GM21737 (cell line): ENCODE measurements around the gene SPTLC2.
"Not testable (repeated sequence)": the region's sequence is repeated elsewhere in the genome, so short reads cannot be mapped to it uniquely, and the experiment has no call there.

ENCODE experiments used
- ATAC-seq: cut with Tn5 transposase; IDR thresholded peaks from one replicate; pipeline ENCODE4 v1.9.1; 2021; ENCODE audit warnings: mild to moderate bottlenecking, moderate library complexity; ENCODE audit not compliant: unreplicated experiment

Gene SPTLC2

DNA sequence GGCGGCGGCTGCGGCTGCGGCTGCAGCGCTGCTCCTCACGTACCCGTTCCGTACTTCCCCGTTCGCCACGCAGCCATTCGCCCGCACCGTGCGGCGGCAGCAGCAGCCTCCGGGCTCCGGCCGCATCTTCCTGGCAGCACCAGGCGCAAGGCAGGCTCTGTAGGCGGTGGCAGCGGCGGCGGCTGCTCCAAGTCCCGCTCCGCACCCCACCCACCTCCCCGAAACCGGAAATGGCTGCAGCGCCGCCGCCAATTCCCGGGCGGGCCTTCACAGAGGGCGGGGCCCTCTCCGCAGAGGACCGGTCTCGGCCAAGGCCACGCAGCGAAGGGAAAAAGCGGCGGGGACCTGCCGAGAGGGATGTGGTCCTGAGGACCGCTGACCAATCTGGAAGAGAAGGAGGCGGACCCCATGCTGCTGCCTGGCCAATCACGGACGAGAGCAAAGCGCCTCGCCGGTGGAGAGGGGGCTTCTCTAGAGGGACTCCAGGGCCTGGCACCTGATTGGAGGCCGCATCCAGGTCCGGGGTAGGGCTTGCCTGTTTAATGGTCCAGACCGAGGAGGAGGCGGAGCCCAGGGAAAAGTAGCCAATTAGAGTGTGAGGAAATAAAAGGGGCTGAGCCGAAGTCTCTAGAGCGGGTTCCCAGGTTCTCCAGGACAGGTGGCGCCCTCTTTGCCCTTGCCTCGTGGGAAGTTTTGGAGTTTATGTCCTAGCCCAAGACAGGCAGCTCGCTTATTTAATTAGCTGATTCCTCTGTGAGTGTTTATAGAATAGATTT, at the start of gene SPTLC2:
Gene SPTLC2 (minus strand): TSS at position 184 of the 776 bp plus-strand sequence. CDS start 58 bp downstream, at position 126.
- peak; percentile 94 for ATAC-seq

GRCh38 chr14:77663293-77663692, 46.9 kb upstream of the SPTLC2 start:
- ATAC-seq = no peak

DNA sequence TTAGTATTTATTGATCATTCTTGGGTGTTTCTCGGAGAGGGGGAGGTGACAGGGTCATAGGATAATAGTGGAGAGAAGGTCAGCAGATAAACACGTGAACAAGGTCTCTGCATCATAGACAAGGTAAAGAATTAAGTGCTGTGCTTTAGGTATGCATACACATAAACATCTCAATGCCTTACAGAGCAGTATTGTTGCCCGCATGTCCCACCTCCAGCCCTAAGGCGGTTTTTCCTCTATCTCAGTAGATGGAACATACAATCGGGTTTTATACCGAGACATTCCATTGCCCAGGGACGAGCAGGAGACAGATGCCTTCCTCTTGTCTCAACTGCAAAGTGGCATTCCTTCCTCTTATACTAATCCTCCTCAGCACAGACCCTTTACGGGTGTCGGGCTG, 45.1 kb upstream of the SPTLC2 start:
- ATAC-seq = not testable (repeated sequence)

DNA sequence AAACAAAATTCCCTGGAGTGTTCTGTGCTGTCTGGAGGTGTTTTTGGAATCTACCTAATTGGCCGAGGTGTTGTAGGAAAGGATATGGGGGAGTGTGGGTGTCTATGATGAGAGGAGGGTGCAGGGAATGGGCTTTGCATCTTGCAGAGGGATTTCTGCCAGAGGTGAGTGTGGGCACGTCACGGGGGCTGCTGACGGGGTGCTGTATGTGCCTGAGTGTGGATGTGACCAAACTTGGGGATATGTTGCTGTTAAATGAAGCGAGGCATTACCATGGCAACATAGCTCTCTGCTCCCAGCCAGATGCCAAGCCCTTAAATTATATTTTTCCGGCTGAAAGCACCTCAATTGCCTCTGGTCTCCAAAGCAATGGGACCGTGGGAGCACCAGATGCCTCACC, 44.3 kb upstream of the SPTLC2 start:
- no peak for ATAC-seq

DNA sequence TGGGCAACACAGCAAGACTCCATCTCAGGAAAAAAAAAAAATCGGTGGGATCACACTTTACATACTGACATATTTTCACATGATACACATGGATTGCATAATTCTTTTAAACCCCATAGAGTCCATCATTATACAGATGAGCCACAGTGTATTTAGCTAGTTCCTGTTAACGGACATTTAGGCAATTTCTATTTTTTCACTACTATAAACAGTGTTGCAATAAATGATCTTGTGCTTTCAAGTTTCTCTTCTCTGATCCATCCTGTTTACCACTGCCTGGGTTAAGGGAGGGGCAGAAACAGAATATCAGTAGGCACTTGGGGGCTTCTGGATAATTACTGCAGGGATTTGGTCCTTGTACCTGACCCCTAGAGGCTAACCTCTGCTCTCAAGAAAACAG, 43.4 kb upstream of the SPTLC2 start:
- ATAC-seq = no peak

DNA sequence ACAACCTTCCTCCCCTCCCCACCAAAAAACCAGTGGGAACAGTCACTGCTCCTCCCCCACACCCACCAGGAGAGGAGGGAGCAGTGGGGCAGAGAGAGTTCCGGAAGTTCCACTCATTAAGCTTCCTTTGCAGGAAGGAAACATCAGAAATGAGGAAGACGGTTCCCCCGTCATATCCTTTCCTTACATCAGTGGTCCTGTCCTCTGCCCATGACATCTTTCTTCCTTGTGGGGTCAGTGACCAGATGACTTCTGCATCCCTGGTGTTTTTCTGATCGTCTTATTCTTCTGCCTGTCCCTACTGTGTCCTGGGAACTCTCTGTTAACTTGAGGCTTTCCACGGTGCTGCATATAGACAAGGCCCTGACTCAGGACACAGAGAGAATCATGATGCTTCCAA, 40.8 kb upstream of the SPTLC2 start:
- no peak for ATAC-seq

GRCh38 chr14:77654001-77654441, 37.6 kb upstream of the SPTLC2 start:
- no peak for ATAC-seq

GRCh38 chr14:77649326-77649725, 32.9 kb upstream of the SPTLC2 start:
- no peak for ATAC-seq

DNA sequence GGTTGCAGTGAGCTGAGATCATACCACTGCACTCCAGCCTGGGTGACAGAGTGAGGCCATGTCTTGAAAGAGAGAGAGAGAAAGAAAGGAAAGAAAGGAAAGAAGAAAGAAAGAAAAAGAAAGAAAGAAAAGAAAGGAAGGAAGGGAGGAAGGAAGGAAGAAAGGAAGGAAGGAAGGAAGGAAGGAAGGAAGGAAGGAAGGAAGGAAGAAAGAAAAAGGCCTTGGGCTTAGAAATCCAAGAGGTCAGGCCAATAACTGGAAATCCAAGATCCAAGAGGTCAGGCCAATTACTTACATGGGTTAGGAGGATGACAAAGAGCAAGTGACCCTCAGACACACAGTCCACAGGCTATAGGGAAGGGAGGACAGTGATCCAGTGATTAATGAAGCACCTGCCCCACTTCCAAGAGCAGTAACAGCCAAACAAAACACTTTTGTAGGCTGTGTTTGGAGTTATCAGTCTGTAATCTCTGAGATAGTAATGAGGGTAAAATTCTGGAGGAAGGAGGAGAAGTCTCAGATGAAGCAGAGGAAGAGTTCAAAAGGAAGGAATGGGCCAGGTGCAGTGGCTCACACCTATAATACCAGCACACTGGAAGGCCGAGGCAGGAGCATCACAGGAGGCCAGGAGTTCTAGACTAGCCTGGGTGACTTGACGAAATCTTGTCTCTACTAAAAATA, 32.2 kb upstream of the SPTLC2 start:
- ATAC-seq = no peak

DNA sequence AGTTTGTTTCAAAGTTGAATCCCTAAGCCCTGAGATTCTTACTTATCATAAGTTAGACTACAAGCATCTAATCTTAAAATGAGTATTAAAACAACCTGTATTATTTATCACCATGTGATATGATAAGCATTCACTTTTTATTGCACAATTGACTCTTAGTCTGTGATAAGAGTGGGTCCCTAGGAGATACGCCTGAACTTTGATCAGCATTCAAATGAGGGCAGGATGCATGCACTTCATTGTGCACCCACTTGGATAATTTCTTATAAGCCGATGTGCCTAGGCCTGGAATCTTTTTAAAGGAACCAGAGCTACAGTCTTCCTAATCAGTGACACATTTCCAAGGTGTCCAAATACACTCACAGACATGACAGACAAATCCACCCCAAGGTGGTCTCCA, 31.4 kb upstream of the SPTLC2 start:
- no peak for ATAC-seq

GRCh38 chr14:77646907-77647306, 30.5 kb upstream of the SPTLC2 start:
- no peak for ATAC-seq

GRCh38 chr14:77645520-77646230, 29.2 kb upstream of the SPTLC2 start:
- ATAC-seq = no peak

- no peak for ATAC-seq
Measured at GRCh38 chr14:77642407-77642806, 26.0 kb upstream of the SPTLC2 start.

- ATAC-seq = no peak
Measured at GRCh38 chr14:77641534-77642341, 25.3 kb upstream of the SPTLC2 start.

GRCh38 chr14:77640756-77641533, 24.5 kb upstream of the SPTLC2 start:
- no peak for ATAC-seq

- no peak for ATAC-seq
Measured at GRCh38 chr14:77638771-77639171, 22.3 kb upstream of the SPTLC2 start.

DNA sequence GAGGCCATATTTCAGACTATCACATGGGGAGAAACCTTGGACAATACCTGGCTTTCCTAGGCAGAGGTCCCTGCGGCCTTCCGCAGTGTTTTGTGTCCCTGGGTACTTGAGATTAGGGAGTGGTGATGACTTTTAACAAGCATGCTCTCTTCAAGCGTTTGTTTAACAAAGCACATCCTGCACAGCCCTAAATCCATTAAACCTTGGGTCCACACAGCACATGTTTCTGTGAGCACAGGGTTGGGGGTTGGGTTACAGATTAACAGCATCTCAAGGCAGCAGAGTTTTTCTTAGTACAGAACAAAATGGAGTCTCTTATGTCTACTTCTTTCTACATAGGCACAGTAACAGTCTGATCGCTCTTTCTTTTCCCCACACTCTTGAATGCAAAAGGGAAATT, 19.4 kb upstream of the SPTLC2 start:
- ATAC-seq = not testable (repeated sequence)

DNA sequence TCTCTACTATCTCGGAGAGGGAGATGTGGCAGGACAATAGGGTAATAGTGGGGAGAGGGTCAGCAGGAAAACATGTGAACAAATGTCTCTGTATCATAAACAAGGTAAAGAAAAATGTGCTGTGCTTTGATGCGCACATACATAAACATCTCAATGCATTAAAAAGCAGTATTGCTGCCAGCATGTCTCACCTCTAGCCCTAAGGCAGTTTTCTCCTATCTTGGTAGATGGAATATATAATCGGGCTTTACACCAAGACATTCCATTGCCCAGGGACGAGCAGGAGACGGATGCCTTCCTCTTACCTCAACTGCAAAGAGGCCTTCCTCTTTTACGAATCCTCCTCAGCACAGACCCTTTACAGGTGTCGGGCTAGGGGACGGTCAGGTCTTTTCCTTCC, 19.0 kb upstream of the SPTLC2 start:
- ATAC-seq = not testable (repeated sequence)

DNA sequence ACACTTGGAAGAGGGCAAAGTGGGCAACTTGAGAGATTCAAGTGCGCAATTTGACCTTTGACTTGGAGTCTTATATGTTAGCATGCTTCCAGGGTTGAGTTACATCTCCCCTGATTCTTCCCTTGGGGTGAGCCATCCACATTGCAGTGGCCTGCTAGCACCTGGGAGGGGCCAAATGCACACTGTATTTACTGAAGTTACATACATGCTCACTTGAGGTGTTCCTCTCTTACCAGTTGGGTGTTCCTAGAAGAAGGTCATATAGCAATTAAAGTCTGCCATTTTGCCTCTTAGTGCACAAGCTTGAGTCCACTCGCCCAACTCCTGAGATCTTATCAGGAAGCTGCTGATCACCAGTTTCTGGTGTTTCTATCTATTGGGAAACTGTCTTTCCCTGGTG, 13.7 kb upstream of the SPTLC2 start:
- no peak for ATAC-seq

- ATAC-seq = no peak
Measured at GRCh38 chr14:77625360-77625759, 8.9 kb upstream of the SPTLC2 start.
